ENCODE results near the gene KIF23.

- TF ChIP-seq CTCF (optimal IDR thresholded peaks at IDR 0.05 in 1 of 3, IDR thresholded peaks at IDR 0.05 in 1 of 3, conservative IDR thresholded peaks at IDR 0.05 in 1 of 3; ENCODE audit: extremely low read depth in 1 of 3, insufficient read depth in 2 of 3, low read length in 3 of 3) (no peak), EZH2 (IDR thresholded peaks at IDR 0.05; ENCODE audit: low read length) (no peak)
These were observed 24.7 kb upstream of the KIF23 start for GRCh38 chr15:69389426-69389825.
